ENCODE results near the gene TMEM11.

Gene TMEM11

DNA sequence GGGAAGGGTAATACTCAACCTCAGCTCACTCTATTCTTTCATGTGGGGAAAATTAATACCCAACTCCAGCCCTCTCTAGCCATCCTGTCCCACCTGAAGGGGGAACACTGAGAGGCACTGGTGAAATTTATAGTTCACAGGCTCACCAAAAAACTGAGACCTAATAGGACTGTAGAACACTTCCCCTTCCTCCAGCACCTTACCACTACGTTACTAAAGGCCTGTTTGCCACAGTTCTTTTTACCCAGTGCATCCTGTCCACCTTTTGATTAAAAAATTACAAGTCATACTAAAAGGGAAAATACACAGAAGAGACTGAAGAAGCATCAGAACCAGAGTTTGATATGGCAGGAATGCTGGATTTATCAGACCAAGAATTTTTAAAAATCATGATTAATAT is 61.2 kb downstream of the TMEM11 start:
- DNase-seq: no peak

DNA sequence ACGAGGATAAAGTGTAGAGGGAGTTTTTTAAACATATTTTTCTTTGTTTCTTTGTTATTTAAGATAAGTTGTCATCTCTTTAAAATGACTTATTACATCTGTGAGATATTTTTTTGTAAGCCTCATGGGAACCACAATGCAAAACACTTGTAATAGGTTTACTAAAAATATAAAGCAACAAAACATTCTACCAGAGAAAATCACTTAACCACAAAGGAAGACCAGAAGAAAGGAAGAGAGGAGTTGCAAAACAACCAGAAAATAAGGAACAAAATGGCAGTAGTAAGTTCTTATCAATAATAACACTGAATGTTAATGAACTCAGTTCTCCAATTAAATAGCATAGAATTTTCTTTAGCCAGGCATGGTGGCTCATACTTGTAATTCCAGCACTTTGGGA is 64.3 kb downstream of the TMEM11 start:
- DNase-seq: no peak
